KMS-11 (cell line): ENCODE results near the gene UCK2.

Experiments
- H2AFZ ChIP-seq: fragments of 200-600 bp; sonication (generic); 2 replicates; pipeline ENCODE4 v1.6.1; 2016; ENCODE audit warnings: antibody characterized with exemption, mixed run types, low read depth
- H3K27ac ChIP-seq: fragments of 200-600 bp; sonication (generic); 2 replicates; pipeline ENCODE4 v1.6.1; 2016; ENCODE audit warnings: mild to moderate bottlenecking, mixed run types
- H3K27me3 ChIP-seq: fragments of 200-600 bp; sonication (generic); 2 replicates; pipeline ENCODE4 v1.6.1; 2017; ENCODE audit warnings: mild to moderate bottlenecking, low read depth, mixed run types, moderate library complexity; ENCODE audit not compliant: insufficient read depth
- H3K36me3 ChIP-seq: fragments of 200-600 bp; sonication (generic); 2 replicates; pipeline ENCODE4 v1.6.1; 2017; ENCODE audit warnings: mild to moderate bottlenecking, mixed run types; ENCODE audit not compliant: insufficient read depth
- H3K4me1 ChIP-seq: fragments of 200-600 bp; sonication (generic); 2 replicates; pipeline ENCODE4 v1.6.1; 2016; ENCODE audit warnings: mild to moderate bottlenecking, low read depth, mixed run types; ENCODE audit not compliant: poor library complexity, severe bottlenecking
- H3K4me2 ChIP-seq: fragments of 200-600 bp; sonication (generic); 2 replicates; pipeline ENCODE4 v1.7.0; 2016; ENCODE audit warnings: mild to moderate bottlenecking, mixed run types
- H3K4me3 ChIP-seq: fragments of 200-600 bp; sonication (generic); IDR thresholded peaks from 2 replicates; pipeline ENCODE4 v1.6.1; 2017; ENCODE audit warnings: low read depth, low read length, mixed read lengths; ENCODE audit not compliant: insufficient read depth
- H3K79me2 ChIP-seq: fragments of 200-600 bp; sonication (generic); 2 replicates; pipeline ENCODE4 v1.6.1; 2016; ENCODE audit warnings: low read depth, mixed run types; ENCODE audit not compliant: insufficient read depth
- H3K9ac ChIP-seq: fragments of 200-600 bp; sonication (generic); 2 replicates; pipeline ENCODE4 v1.6.1; 2016; ENCODE audit warnings: mild to moderate bottlenecking, mixed run types
- H4K20me1 ChIP-seq: fragments of 200-600 bp; sonication (generic); 2 replicates; pipeline ENCODE4 v1.6.1; 2016; ENCODE audit warnings: mild to moderate bottlenecking, mixed run types; ENCODE audit not compliant: insufficient read depth
- TF ChIP-seq, protein P1 (sequence below): fragments of 200-600 bp; sonication (generic); conservative IDR thresholded peaks from 2 replicates; pipeline ENCODE4 v1.6.1; 2017; ENCODE audit warnings: low read depth, mild to moderate bottlenecking, antibody characterized with exemption, low read length, moderate library complexity, mixed read lengths

UCK2 gene

DNA sequence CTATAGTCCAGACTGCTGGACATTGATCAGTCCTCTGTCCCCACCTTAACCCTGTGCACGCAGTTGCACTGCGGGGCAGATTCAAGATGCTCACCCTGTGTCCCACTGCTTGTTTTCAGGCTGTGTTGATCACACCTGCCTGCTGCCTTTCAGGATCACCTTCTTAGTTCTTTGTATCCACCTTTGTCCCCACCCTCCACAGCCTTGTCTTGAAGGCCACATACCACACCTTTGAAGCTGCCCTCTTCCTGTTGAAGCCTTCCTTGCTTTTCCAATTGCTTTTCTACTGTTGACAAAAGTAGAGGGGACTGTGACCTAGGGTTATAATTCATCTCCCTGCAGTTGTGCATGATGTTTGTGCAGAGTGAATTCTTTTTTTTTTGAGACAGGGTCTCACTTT is 32.7 kb downstream of the UCK2 start:
- H3K4me3 ChIP-seq: no peak overlapping the region
- no peak overlapping the region for H3K27ac ChIP-seq
- H3K27me3 ChIP-seq: no peaks in the 10 kb centered on the region
- H3K36me3 ChIP-seq: no peaks in the 10 kb centered on the region
- peaks cover 64% of the 10 kb centered on the region for H3K4me1 ChIP-seq
- H3K4me2 ChIP-seq: no peak overlapping the region
- peaks cover 92% of the 10 kb centered on the region for H4K20me1 ChIP-seq
- no peak overlapping the region for H2AFZ ChIP-seq
- TF ChIP-seq, protein P1, sequence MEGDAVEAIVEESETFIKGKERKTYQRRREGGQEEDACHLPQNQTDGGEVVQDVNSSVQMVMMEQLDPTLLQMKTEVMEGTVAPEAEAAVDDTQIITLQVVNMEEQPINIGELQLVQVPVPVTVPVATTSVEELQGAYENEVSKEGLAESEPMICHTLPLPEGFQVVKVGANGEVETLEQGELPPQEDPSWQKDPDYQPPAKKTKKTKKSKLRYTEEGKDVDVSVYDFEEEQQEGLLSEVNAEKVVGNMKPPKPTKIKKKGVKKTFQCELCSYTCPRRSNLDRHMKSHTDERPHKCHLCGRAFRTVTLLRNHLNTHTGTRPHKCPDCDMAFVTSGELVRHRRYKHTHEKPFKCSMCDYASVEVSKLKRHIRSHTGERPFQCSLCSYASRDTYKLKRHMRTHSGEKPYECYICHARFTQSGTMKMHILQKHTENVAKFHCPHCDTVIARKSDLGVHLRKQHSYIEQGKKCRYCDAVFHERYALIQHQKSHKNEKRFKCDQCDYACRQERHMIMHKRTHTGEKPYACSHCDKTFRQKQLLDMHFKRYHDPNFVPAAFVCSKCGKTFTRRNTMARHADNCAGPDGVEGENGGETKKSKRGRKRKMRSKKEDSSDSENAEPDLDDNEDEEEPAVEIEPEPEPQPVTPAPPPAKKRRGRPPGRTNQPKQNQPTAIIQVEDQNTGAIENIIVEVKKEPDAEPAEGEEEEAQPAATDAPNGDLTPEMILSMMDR: no peak
- peaks cover 99% of the 10 kb centered on the region for H3K79me2 ChIP-seq
- H3K9ac ChIP-seq: no peak overlapping the region

DNA sequence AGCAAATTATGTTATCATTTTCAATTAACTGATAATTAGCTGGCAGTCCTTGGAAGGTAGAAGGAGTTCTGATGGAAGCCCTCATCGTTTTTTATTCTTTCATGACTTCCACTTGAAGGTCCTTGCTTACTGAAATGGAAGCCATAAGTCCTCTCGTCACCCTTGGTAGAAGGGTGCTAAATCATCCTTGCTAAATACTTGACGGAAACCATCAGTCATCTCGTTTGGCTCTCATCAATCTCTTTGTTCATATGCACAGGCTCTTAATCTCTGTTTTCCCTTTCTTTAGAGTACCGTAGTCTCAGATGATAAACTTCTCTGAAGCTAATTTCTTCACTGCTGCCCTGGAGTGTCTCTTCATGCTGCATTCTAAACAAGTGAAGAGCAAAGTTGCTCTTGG is 34.5 kb downstream of the UCK2 start:
- Histone ChIP-seq H3K36me3 (0 out of 2 replicates have a peak, but pooled peaks cover 3% of the 10 kb centered on the region), H2AFZ (no peak overlapping the region), H4K20me1 (peaks cover 92% of the 10 kb centered on the region), H3K4me3 (no peak overlapping the region), H3K27ac (no peak overlapping the region), H3K4me2 (no peak overlapping the region), H3K9ac (no peak overlapping the region), H3K79me2 (peaks cover 99% of the 10 kb centered on the region), H3K27me3 (no peaks in the 10 kb centered on the region), H3K4me1 (peaks cover 64% of the 10 kb centered on the region)
- TF ChIP-seq, protein P1: no peak

DNA sequence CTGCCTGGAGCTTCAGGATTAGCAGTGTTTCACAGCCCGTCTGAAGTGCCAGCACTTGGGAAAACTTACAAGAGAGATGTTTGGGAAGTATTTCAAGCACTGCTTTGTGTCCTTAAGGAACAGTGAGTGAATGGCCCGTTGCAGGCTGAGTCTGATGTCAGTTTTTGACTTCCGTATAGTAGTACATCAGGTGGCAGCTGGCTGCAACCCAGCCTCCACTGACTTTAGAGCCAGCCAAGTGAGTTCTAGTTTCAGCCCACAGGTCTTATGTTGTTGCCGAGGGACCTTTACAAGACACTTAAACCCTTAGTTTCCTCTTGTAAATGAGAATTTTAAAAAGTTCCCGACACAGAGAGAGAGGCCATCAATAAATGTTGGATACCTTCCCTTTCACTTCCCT is 35.0 kb downstream of the UCK2 start:
- H3K27ac ChIP-seq: no peak overlapping the region
- no peak overlapping the region for H3K4me2 ChIP-seq
- H3K4me3 ChIP-seq: no peak overlapping the region
- H2AFZ ChIP-seq: no peak overlapping the region
- peaks cover 99% of the 10 kb centered on the region for H3K79me2 ChIP-seq
- no peak overlapping the region for H3K9ac ChIP-seq
- TF ChIP-seq, protein P1: no peak
- H4K20me1 ChIP-seq: peaks cover 91% of the 10 kb centered on the region
- peaks cover 61% of the 10 kb centered on the region for H3K4me1 ChIP-seq
- H3K36me3 ChIP-seq: 0 out of 2 replicates have a peak, but pooled peaks cover 3% of the 10 kb centered on the region
- no peaks in the 10 kb centered on the region for H3K27me3 ChIP-seq

DNA sequence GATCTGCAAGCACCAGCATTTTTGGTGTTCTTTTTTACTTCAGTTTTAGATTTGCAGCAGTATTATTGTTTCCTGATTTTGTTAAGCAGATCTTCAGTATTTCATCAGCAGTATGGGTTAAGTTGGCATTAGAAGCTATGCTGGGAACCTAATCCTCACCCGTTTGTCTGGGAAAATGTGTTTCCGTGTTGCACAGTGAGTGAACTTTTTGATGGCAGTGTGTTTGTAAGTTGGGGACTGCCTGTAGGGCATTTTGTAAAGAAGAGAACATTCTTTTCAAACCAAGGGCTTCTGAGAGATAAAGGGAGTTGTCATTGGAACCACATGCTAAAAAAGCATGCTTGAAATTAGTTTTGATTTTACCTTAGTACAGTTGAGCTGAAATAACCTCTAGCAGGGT is 35.9 kb downstream of the UCK2 start:
- TF ChIP-seq, protein P1: no peak
- Histone ChIP-seq H3K4me2 (no peak overlapping the region), H3K4me1 (peaks cover 62% of the 10 kb centered on the region), H3K27ac (no peak overlapping the region), H4K20me1 (peaks cover 90% of the 10 kb centered on the region), H3K36me3 (0 out of 2 replicates have a peak, but pooled peaks cover 3% of the 10 kb centered on the region), H2AFZ (no peak overlapping the region), H3K79me2 (peaks cover 99% of the 10 kb centered on the region), H3K4me3 (no peak overlapping the region), H3K9ac (no peak overlapping the region), H3K27me3 (no peaks in the 10 kb centered on the region)
